C4-2B (cell line): ENCODE results near the gene FUOM.
"Not testable (repeated sequence)": the region's sequence is repeated elsewhere in the genome, so short reads cannot be mapped to it uniquely, and the experiment has no call there.

Source experiments
- H3K27ac ChIP-seq: fragments of 450-650 bp; 2 replicates; pipeline ENCODE4 v1.5.1; 2017
- CTCF ChIP-seq: fragments of 450-650 bp; conservative IDR thresholded peaks from 2 replicates; pipeline ENCODE4 v1.5.1; 2017; ENCODE audit warnings: mild to moderate bottlenecking
- ZFX ChIP-seq: fragments of 450-650 bp; IDR thresholded peaks from 2 replicates; pipeline ENCODE4 v1.6.1; 2017

FUOM gene

GRCh38 chr10:133378251-133379096, 20.7 kb upstream of the FUOM start:
- peak overlapping the region; percentile 73 for H3K27ac ChIP-seq
- TF ChIP-seq CTCF (no peak), ZFX (no peak)

GRCh38 chr10:133377818-133378250, 20.0 kb upstream of the FUOM start:
- no peak for TF ChIP-seq CTCF
- TF ChIP-seq ZFX: no peak
- peak overlapping the region; percentile 73 for H3K27ac ChIP-seq

GRCh38 chr10:133377025-133377817, 19.4 kb upstream of the FUOM start:
- TF ChIP-seq ZFX (no peak), CTCF (no peak)
- H3K27ac ChIP-seq: peak overlapping the region; percentile 73; the same call in 1 of the 2 replicates

- not testable (repeated sequence) for H3K27ac ChIP-seq
Measured at GRCh38 chr10:133376183-133376582, 18.4 kb upstream of the FUOM start.

GRCh38 chr10:133375357-133376115, 17.7 kb upstream of the FUOM start:
- TF ChIP-seq CTCF: no peak
- TF ChIP-seq ZFX: no peak
- H3K27ac ChIP-seq: peak overlapping the region; percentile 3; the same call in 1 of the 2 replicates

- TF ChIP-seq CTCF (no peak), ZFX (peak; percentile 72; the same call in 1 of the 2 replicates)
- peak within 1 kb of the TSS; percentile 80 for H3K27ac ChIP-seq
Measured at GRCh38 chr10:133373174-133374090, 15.6 kb upstream of the FUOM start, which contains the start of gene ECHS1. TSS of gene ECHS1 (minus strand) at chr10:133373354. CDS start at chr10:133373333, 21 bp downstream.
